HepG2 (cell line): ENCODE results near the gene CARS1. TPM values are rescaled to one million over a fixed set of nuclear protein-coding genes. Genes with fewer than 3 reads are reported as not detected.

ENCODE experiments used
- FOXM1 ChIP-seq: sonication (generic); formaldehyde crosslinking; IDR thresholded peaks from 2 replicates; pipeline ENCODE4 v1.5.0; 2020; ENCODE audit warnings: missing genetic modification reagents
- HMGXB3 ChIP-seq: sonication (generic); formaldehyde crosslinking; IDR thresholded peaks from 2 replicates; pipeline ENCODE4 v1.4.0; 2020; ENCODE audit warnings: missing genetic modification reagents, borderline replicate concordance
- KIAA2018 ChIP-seq: sonication (generic); formaldehyde crosslinking; IDR thresholded peaks from 2 replicates; pipeline ENCODE4 v1.5.0; 2020; ENCODE audit warnings: mild to moderate bottlenecking, missing genetic modification reagents, borderline replicate concordance
- MTA3 ChIP-seq: sonication (generic); formaldehyde crosslinking; IDR thresholded peaks from 2 replicates; pipeline ENCODE4 v1.4.0; 2020; ENCODE audit warnings: missing genetic modification reagents
- MYPOP ChIP-seq: sonication (generic); formaldehyde crosslinking; IDR thresholded peaks from 2 replicates; pipeline ENCODE4 v1.8.1; 2023; ENCODE audit warnings: mild to moderate bottlenecking, moderate library complexity, missing genetic modification reagents
- PAF1 ChIP-seq: IDR thresholded peaks from 2 replicates; pipeline ENCODE4 v1.6.1; 2016; ENCODE audit warnings: missing genetic modification reagents, missing compliant biosample characterization
- RFX3 ChIP-seq: IDR thresholded peaks from 2 replicates; pipeline ENCODE4 v1.6.1; 2016; ENCODE audit warnings: missing biosample characterization, missing genetic modification reagents
- TBX3 ChIP-seq: fragments of 450-650 bp; IDR thresholded peaks from 2 replicates; pipeline ENCODE4 v1.6.1; 2017; ENCODE audit warnings: antibody characterized with exemption, mild to moderate bottlenecking, inconsistent platforms, borderline replicate concordance
- polyA plus RNA-seq, 8 experiments: library from polyadenylated mRNA; depleted of rRNA in 3 of 8; stranded (reverse) in 7 of 8; unstranded in 1 of 8; fragments of >200 nt; fragmentation: Illumina TruSeq in 4 of 8; extraction: Trizol in 4 of 8; gene quantifications; 2 replicates each; pipeline versions ENCODE4 v1.2.1 to v1.2.3, GENCODE V29; 2011 to 2016; ENCODE audit warnings: low read depth in 4 of 8, missing spikeins in 1 of 8, mixed read lengths in 1 of 8; ENCODE audit not compliant: insufficient read depth in 1 of 8
- total RNA-seq, 5 experiments: library from RNA; depleted of rRNA; stranded (reverse); fragments of >200 nt; fragmentation: Illumina TruSeq; extraction: Trizol; gene quantifications; 2 replicates each; pipeline ENCODE4 v1.2.3, GENCODE V29; 2016; ENCODE audit warnings: low read depth in 1 of 5
- TF ChIP-seq, protein P1 (sequence below): sonication (generic); formaldehyde crosslinking; IDR thresholded peaks from 2 replicates; pipeline ENCODE4 v1.4.0; 2020; ENCODE audit warnings: missing genetic modification reagents, borderline replicate concordance

Gene CARS1
- total and polyA plus RNA-seq, 2 of the 13 experiments (the other 11 are each of a cell fraction or from before 2014, with no cell fraction given): 33.8 to 47.0 TPM

DNA sequence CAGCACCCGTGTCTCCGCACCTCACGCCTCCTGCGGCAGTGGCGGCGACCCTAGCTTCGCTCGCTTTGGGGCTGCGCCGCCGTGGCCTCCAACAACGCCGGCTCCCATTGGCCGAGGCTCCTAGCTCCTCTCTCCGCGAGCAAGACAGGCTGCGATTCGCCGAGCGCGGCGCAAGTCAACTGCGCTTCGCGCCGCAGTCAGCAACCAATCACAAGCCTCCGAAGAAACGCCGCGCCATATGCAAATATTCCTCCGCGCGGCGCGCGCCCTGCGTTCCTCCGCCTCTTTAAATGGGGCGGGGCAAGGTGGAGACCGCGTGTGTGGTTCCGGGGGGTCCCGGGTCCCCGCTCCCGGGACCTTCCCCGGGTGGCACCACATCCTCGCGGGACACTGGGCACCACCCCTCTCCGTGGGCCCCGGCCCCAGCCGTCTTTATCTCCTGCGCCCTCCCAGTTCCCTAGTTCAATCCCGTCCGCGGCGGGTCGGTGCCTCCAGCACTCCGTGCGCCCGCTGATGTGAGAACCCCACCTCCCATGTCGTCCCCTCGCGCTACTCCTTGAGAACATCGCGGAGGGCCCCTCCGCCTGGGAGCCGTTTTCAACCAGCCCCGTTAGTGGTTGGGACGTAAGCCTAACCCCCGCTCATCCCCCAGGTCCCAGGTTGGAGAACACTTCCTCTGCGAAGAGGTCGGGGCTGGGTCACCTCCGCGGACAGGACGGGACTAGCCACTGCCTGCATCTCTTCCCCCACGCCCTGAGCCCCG, 64.8 kb downstream of the CARS1 start, which contains the start of gene NAP1L4 (continued):
- TF ChIP-seq, protein P1, sequence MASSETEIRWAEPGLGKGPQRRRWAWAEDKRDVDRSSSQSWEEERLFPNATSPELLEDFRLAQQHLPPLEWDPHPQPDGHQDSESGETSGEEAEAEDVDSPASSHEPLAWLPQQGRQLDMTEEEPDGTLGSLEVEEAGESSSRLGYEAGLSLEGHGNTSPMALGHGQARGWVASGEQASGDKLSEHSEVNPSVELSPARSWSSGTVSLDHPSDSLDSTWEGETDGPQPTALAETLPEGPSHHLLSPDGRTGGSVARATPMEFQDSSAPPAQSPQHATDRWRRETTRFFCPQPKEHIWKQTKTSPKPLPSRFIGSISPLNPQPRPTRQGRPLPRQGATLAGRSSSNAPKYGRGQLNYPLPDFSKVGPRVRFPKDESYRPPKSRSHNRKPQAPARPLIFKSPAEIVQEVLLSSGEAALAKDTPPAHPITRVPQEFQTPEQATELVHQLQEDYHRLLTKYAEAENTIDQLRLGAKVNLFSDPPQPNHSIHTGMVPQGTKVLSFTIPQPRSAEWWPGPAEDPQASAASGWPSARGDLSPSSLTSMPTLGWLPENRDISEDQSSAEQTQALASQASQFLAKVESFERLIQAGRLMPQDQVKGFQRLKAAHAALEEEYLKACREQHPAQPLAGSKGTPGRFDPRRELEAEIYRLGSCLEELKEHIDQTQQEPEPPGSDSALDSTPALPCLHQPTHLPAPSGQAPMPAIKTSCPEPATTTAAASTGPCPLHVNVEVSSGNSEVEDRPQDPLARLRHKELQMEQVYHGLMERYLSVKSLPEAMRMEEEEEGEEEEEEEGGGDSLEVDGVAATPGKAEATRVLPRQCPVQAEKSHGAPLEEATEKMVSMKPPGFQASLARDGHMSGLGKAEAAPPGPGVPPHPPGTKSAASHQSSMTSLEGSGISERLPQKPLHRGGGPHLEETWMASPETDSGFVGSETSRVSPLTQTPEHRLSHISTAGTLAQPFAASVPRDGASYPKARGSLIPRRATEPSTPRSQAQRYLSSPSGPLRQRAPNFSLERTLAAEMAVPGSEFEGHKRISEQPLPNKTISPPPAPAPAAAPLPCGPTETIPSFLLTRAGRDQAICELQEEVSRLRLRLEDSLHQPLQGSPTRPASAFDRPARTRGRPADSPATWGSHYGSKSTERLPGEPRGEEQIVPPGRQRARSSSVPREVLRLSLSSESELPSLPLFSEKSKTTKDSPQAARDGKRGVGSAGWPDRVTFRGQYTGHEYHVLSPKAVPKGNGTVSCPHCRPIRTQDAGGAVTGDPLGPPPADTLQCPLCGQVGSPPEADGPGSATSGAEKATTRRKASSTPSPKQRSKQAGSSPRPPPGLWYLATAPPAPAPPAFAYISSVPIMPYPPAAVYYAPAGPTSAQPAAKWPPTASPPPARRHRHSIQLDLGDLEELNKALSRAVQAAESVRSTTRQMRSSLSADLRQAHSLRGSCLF (CRISPR knock-in tag): no peak
- TF ChIP-seq TBX3: no peak
- no peak for TF ChIP-seq MTA3 (CRISPR knock-in tag)
- no peak for TF ChIP-seq PAF1
- no peak for TF ChIP-seq RFX3 (CRISPR knock-in tag)
- TF ChIP-seq KIAA2018 (CRISPR knock-in tag): no peak
- TF ChIP-seq FOXM1 (CRISPR knock-in tag): no peak
- peak; percentile 98 for TF ChIP-seq MYPOP (CRISPR knock-in tag)
- peak; percentile 99 for TF ChIP-seq HMGXB3
